Activated CD8-positive, alpha-beta T cell treated with anti-CD3 and anti-CD28 coated beads, Interleukin-2, amount 10 ng/mL, durations not matched to agents 7 days and 5 days (primary cell): Measurements from ENCODE around the gene B4GALT4. TPM values are rescaled to one million over a fixed set of nuclear protein-coding genes. Genes with fewer than 3 reads are reported as not detected.

ENCODE experiments used
- ATAC-seq: fragments of 150-1000 bp; cut with Tn5 transposase; one replicate; pipeline ENCODE4 v1.10.0; 2021; ENCODE audit warnings: moderate library complexity
- CTCF ChIA-PET: fragments of 350-600 bp; sonication (Branson Sonifier 250); formaldehyde crosslinking; loops from one replicate; lab custom pipeline; 2021; ENCODE audit warnings: antibody characterized with exemption; lab: Charles Lee
- POLR2A ChIA-PET: fragments of 350-600 bp; sonication (Branson Sonifier 250); formaldehyde crosslinking; loops from one replicate; lab custom pipeline; 2021; ENCODE audit warnings: antibody characterized with exemption; lab: Charles Lee
- DNase-seq: peaks from one replicate; pipeline ENCODE4 v3.0.0-alpha.2; 2020
- H3K27ac Mint-ChIP-seq: one replicate; pipeline ENCODE4 v1.8.0; 2021; ENCODE audit warnings: mild to moderate bottlenecking, mixed read lengths
- H3K27me3 Mint-ChIP-seq: one replicate; pipeline ENCODE4 v1.8.0; 2021; ENCODE audit warnings: low read depth, mixed read lengths
- H3K36me3 Mint-ChIP-seq: one replicate; pipeline ENCODE4 v1.8.0; 2021; ENCODE audit warnings: low read depth, mixed read lengths
- H3K4me1 Mint-ChIP-seq: one replicate; pipeline ENCODE4 v1.8.0; 2021; ENCODE audit warnings: low read depth, mixed read lengths
- H3K4me3 Mint-ChIP-seq: one replicate; pipeline ENCODE4 v1.8.0; 2021; ENCODE audit warnings: mild to moderate bottlenecking, mixed read lengths
- H3K9me3 Mint-ChIP-seq: one replicate; pipeline ENCODE4 v1.8.0; 2022; ENCODE audit warnings: mixed read lengths; ENCODE audit not compliant: insufficient read depth
- total RNA-seq, 2 experiments: library from RNA; stranded (reverse); gene quantifications; one replicate each; pipeline ENCODE4 v1.2.3, GENCODE V29; 2021

Gene B4GALT4
- total RNA-seq, 2 experiments from 2014 or later, result 16.3 to 16.4 TPM

DNA sequence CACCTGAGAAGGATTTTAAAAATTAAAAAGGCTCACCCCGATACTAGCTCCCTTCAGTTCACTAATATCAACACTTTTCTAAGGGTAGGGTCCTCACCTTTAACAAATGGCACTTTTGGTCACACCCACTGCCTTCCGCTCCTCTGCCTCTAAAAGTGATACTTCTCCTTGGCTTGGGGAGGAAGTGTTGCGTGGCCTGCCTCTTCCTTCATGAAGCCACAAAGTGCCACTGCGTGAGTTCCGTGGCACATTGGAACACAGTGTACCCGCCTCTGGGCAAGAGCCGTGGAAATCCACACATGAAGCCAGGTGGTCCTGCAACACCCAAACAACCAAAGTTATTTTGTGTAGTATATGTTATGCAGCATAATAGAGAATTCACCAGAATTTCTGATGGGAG lies 3.9 kb downstream of the B4GALT4 start:
- Mint-ChIP-seq H3K27ac (peak overlapping the region; percentile 74), H3K4me3 (peak overlapping the region; percentile 16), H3K9me3 (no peaks in the 10 kb centered on the region), H3K36me3 (peaks cover 50% of the 10 kb centered on the region), H3K4me1 (peaks cover 65% of the 10 kb centered on the region), H3K27me3 (no peaks in the 10 kb centered on the region)
- ChIA-PET CTCF (interaction anchor here (0.7 to 1.2 kb wide), 2 partner anchors 17 to 323 kb away, joined by 3 to 4 read pairs; no protein-coding TSS in a partner anchor), POLR2A (no interaction called here)
- DNase-seq, result no peak
- no peak for ATAC-seq

DNA sequence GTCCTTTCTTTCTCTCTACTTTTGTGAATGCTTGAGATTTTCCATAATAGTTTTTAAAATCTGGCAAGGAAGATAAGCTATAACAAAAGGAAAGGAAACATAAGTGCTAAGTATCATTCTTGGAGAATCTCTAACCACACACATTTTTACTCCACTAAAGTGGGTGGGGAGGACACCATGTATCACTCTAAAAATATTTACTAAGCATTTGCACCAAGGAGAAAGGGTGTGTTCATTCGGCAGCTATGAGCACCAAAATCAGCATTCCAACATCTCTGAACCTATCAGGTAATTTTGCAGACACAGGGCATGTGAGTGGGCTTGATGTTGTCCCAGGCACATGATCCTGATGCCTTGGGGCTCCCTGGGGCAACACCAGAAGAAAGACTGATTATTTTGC lies 5.5 kb downstream of the B4GALT4 start:
- Mint-ChIP-seq H3K27me3 (no peaks in the 10 kb centered on the region), H3K4me3 (no peak overlapping the region), H3K27ac (peak overlapping the region; percentile 57), H3K9me3 (no peaks in the 10 kb centered on the region), H3K36me3 (peaks cover 61% of the 10 kb centered on the region), H3K4me1 (peaks cover 60% of the 10 kb centered on the region)
- ChIA-PET POLR2A (no interaction called here), CTCF (interaction anchor here (1.2 kb wide), 1 partner anchor 8 kb away, joined by 3 read pairs; no protein-coding TSS in a partner anchor)
- DNase-seq, result no peak
- ATAC-seq, result no peak

DNA sequence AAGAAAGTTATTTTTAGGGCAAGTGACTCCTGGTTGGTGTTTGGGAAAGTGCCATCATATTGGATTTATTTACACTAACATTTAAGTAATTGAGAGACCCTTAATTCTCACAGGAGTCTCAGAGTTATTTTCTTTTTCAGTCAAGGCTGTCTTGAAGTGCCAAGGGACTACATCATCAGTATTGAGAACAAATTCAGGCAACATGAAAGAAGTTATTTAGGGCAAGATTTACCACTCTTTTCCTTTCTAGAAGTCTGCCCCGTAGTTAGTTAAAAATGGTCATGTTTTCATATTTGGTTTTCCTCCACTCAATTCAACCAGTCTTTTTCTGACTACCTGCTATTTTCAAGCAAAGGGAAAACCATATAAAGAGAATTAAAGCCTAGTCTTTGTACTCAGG lies 6.1 kb downstream of the B4GALT4 start:
- peak overlapping the region; percentile 57 for H3K27ac Mint-ChIP-seq
- no peaks in the 10 kb centered on the region for H3K27me3 Mint-ChIP-seq
- DNase-seq (no peak), ATAC-seq (no peak)
- ChIA-PET POLR2A (no interaction called here), CTCF (interaction anchor here (1.2 kb wide), 1 partner anchor 8 kb away, joined by 3 read pairs; no protein-coding TSS in a partner anchor)
- H3K4me3 Mint-ChIP-seq, result no peak overlapping the region
- no peaks in the 10 kb centered on the region for H3K9me3 Mint-ChIP-seq
- peaks cover 56% of the 10 kb centered on the region for H3K4me1 Mint-ChIP-seq
- peaks cover 66% of the 10 kb centered on the region for H3K36me3 Mint-ChIP-seq

DNA sequence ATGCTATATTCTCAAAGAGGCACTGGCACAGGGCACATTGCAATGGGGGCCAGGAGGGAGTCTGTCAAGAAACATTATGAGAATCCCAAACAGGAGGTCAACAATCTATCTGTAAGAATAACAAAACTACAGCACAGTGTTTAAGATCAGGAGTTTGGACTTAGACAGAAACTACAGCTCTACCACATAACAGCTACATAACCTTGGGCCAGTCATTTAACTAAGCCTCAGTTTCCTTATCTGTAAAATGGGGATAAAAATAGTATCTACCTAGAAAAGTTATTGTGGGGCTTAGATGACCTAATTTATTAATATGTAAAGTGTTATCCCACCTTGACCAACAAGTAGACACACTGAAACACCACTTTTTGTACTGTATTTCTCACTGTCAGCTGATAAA lies 9.9 kb downstream of the B4GALT4 start:
- no peak overlapping the region for H3K4me3 Mint-ChIP-seq
- H3K27ac Mint-ChIP-seq, result no peak overlapping the region
- POLR2A ChIA-PET, result interaction anchor here (1.2 kb wide), 1 partner anchor 10 kb away, joined by 4 read pairs; the partner anchor contains the start of gene B4GALT4
- peaks cover 27% of the 10 kb centered on the region for H3K4me1 Mint-ChIP-seq
- DNase-seq (no peak), ATAC-seq (no peak)
- H3K9me3 Mint-ChIP-seq, result no peaks in the 10 kb centered on the region
- H3K36me3 Mint-ChIP-seq, result peaks cover 77% of the 10 kb centered on the region
- no peaks in the 10 kb centered on the region for H3K27me3 Mint-ChIP-seq
- CTCF ChIA-PET, result interaction anchor here (0.9 to 1.9 kb wide), 5 partner anchors 10 to 122 kb away, joined by 3 to 13 read pairs (median 3); partner anchors contain the start of gene B4GALT4

DNA sequence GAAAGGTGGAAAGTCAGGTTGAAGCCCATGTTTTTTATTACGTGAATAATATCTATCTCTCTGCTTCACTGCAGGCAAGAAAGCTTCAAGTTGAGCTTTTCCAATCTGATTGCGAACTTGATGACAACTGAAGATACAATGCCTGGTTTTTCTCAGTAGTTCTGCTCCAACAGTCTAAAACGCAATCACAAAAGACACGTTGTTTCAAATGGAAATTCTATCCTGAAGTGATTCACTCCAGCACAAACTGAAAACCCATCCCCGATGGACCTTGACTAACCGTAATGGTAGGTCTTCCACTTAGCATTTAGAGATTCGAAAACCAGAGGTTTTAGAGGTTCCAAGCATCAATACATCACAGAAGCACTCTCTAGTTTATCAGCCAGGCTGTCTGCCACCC lies 10.6 kb downstream of the B4GALT4 start:
- H3K27me3 Mint-ChIP-seq, result no peaks in the 10 kb centered on the region
- no peak overlapping the region for H3K27ac Mint-ChIP-seq
- H3K4me1 Mint-ChIP-seq, result peaks cover 23% of the 10 kb centered on the region
- POLR2A ChIA-PET, result interaction anchor here (1.2 kb wide), 1 partner anchor 11 kb away, joined by 4 read pairs; the partner anchor contains the start of gene B4GALT4
- CTCF ChIA-PET, result interaction anchor here (1.1 to 1.9 kb wide), 2 partner anchors 11 to 18 kb away, joined by 3 to 13 read pairs; no protein-coding TSS in a partner anchor
- no peak overlapping the region for H3K4me3 Mint-ChIP-seq
- peaks cover 70% of the 10 kb centered on the region for H3K36me3 Mint-ChIP-seq
- no peaks in the 10 kb centered on the region for H3K9me3 Mint-ChIP-seq
- no peak for DNase-seq
- no peak for ATAC-seq

DNA sequence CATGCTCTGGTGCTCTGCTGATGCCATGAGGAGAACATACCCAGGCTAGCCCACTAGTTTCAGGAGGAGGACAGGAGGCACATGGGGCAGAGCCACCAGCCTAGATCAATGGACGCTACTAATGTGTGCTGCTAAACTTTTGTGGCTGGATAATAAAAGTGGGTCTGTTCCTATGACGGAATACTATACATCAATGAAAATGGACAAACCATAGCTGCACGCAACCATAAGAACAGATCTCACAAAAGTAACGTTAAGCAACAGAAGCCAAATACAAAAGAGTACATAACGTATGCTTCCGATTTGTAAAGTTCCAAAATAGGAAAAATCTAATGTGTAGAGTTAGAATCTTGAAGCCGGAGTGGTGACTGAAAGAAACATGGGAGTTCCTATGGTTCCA lies 11.5 kb downstream of the B4GALT4 start:
- no peaks in the 10 kb centered on the region for H3K27me3 Mint-ChIP-seq
- peaks cover 19% of the 10 kb centered on the region for H3K4me1 Mint-ChIP-seq
- ChIA-PET CTCF (no interaction called here), POLR2A (no interaction called here)
- no peak overlapping the region for H3K27ac Mint-ChIP-seq
- peaks cover 64% of the 10 kb centered on the region for H3K36me3 Mint-ChIP-seq
- ATAC-seq, result no peak
- no peaks in the 10 kb centered on the region for H3K9me3 Mint-ChIP-seq
- H3K4me3 Mint-ChIP-seq, result no peak overlapping the region
- DNase-seq, result no peak

DNA sequence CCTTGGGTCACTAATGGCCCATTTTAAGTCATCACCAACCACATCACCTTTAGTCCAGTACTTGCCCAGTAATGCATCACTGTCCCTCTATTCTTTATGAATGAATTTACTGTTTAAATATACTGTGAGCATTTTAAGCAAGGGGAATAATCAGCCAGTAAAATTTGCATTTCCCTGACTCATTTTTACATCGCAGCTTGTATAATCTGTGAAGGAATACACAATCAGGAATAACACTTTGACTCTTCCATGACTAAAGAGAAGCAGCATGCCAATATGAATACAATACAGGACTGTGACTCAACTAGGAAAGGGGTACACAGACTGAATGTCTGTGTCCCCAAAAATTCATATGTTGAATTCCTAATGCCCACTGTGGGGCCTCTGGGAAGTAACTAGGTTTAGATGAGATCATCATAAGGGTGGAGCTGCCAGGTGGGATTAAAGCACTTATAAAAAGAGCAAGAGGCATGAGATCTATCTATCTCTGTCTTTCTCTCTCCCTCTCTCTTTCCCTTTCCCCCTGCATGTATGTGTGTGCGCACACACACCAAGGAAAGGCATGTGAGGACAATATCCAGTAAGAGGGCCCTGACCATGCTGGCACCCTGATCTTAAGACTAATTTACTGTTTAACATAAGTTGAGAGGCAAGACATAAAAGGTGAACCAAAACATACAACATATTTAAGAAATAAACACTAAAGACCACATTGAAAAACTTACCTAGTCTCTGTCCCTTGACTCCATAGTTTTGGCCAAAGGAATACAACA lies 12.1 kb downstream of the B4GALT4 start:
- no peak overlapping the region for H3K27ac Mint-ChIP-seq
- CTCF ChIA-PET, result no interaction called here
- no peak for ATAC-seq

DNA sequence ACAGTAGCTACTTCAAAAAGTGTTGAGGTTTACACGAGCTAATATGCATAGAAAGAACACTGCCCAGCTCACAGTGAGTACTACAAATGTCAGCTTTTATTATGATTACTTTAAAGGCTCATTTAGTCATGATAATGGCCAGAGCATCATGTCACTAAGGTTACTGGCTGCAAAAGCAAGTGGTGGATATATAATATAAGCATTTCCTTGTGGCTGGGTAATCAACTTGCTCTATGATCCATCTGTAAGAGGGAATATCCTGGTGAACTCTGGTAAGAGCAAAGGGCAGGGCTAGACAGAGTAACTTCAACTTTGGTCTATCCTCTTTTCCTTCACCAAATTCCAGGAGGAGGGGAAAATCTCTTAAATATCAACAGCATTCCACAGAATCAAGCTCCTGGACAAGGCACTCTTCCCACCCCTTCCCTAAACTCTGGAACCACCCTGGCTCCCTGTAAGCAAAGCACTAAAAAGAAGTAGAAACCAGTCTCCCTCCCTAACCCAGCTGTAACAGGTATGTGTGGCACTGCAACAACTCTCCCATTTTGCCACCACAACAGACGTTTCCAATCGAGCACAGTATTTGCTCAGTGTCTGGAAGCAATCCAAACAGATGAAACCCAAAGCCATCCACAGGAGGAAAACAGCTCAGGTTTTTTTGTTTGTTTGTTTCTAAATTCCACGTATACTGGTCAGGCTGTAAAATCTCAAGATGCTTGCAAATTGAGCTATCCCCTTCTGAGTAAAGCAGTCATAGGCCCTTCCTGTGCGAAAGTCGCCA lies 13.4 kb downstream of the B4GALT4 start:
- no peak overlapping the region for H3K4me3 Mint-ChIP-seq
- peak overlapping the region; percentile 23 for H3K27ac Mint-ChIP-seq
- ChIA-PET POLR2A (no interaction called here), CTCF (interaction anchor here (1.0 to 2.2 kb wide), 2 partner anchors 8 to 14 kb away, joined by 3 to 12 read pairs; partner anchors contain the start of gene B4GALT4)
- no peaks in the 10 kb centered on the region for H3K9me3 Mint-ChIP-seq
- H3K36me3 Mint-ChIP-seq, result peaks cover 64% of the 10 kb centered on the region
- H3K4me1 Mint-ChIP-seq, result peaks cover 17% of the 10 kb centered on the region
- no peaks in the 10 kb centered on the region for H3K27me3 Mint-ChIP-seq
- no peak for ATAC-seq
- no peak for DNase-seq

More for the DNA sequence above, 12.1 kb downstream of the B4GALT4 start:
- Mint-ChIP-seq H3K27me3 (no peaks in the 10 kb centered on the region), H3K36me3 (peaks cover 67% of the 10 kb centered on the region), H3K9me3 (no peaks in the 10 kb centered on the region), H3K4me1 (peaks cover 19% of the 10 kb centered on the region), H3K4me3 (no peak overlapping the region)
- DNase-seq, result no peak
- POLR2A ChIA-PET, result no interaction called here

DNA sequence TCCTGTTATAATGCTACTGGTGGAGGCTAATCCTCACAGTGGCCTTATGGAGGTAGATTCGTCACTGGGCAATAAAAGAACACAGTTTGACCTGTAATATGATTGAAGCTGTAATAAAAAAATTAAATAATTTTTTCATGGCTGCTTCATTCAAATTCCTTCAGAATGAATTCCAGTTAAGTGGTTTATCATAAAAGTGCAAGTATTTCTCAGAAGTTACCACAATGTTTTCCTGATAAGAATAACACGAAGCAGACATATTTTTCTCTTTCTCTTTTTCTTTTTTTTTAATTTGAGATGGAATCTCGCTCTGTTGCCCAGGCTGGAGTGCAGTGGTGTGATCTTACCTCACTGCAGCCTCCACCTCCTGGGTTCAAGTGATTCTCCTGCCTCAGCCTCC lies 15.6 kb downstream of the B4GALT4 start:
- H3K27ac Mint-ChIP-seq, result no peak overlapping the region
- DNase-seq (no peak), ATAC-seq (no peak)
- H3K9me3 Mint-ChIP-seq, result no peaks in the 10 kb centered on the region
- POLR2A ChIA-PET, result no interaction called here
- no peak overlapping the region for H3K4me3 Mint-ChIP-seq
- peaks cover 63% of the 10 kb centered on the region for H3K36me3 Mint-ChIP-seq
- CTCF ChIA-PET, result interaction anchor here (2.3 kb wide), 1 partner anchor 16 kb away, joined by 7 read pairs; no protein-coding TSS in a partner anchor
- no peaks in the 10 kb centered on the region for H3K27me3 Mint-ChIP-seq
- peaks cover 9% of the 10 kb centered on the region for H3K4me1 Mint-ChIP-seq

DNA sequence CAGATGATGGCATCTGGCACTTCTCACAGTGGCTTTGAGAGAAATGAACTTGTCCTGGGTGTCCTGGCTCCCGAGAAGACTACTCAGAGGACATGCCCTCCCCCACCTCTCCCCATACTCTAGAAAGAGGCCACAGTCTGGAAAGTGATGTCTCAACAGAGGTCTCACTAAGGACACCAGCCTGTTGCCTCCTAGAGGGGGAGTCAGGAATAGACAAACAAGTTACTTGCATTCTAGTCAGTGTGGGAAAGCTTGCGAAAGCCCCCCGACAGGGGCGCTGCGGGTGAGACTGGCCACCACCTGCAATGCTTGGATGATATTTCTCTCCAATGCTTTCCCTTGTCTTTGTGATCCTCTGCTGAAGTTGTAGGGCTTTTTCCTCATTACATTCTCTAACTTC lies 17.2 kb downstream of the B4GALT4 start:
- ChIA-PET POLR2A (interaction anchor here (1.8 kb wide), 1 partner anchor 17 kb away, joined by 5 read pairs; the partner anchor contains the start of gene B4GALT4), CTCF (interaction anchor here (1.0 to 2.3 kb wide), 2 partner anchors 18 to 339 kb away, joined by 3 to 7 read pairs; no protein-coding TSS in a partner anchor)
- ATAC-seq (no peak), DNase-seq (no peak)
- Mint-ChIP-seq H3K9me3 (no peaks in the 10 kb centered on the region), H3K27ac (no peak overlapping the region), H3K36me3 (peaks cover 59% of the 10 kb centered on the region), H3K4me1 (peaks cover 20% of the 10 kb centered on the region), H3K4me3 (no peak overlapping the region), H3K27me3 (no peaks in the 10 kb centered on the region)

DNA sequence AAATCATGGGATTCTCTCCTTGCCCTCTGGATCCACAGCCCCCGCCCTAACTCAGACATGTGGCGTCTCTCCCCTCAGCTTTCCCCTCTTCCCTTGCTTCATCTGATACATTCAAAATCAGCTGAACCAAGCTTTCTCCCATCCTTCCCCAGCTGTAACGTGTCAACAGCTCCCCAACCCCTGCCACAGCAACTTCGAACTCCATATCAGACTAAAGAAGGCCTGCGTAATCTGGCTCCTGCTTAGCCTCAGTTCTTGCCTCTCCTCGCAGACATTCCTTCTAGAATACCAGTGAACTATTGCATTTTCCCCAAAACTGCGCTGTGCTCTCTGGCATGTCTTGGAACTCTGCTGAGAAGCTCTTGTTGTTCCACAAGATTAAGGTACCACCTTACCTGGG lies 18.3 kb downstream of the B4GALT4 start:
- peaks cover 21% of the 10 kb centered on the region for H3K4me1 Mint-ChIP-seq
- peak overlapping the region; percentile 36 for H3K27ac Mint-ChIP-seq

More for the DNA sequence above, 18.3 kb downstream of the B4GALT4 start:
- no peak for DNase-seq
- ChIA-PET CTCF (interaction anchor here (0.7 kb wide), 1 partner anchor 19 kb away, joined by 3 read pairs; the partner anchor contains the start of gene B4GALT4), POLR2A (interaction anchor here (1.8 kb wide), 1 partner anchor 18 kb away, joined by 5 read pairs; the partner anchor contains the start of gene B4GALT4)
- ATAC-seq, result no peak
- no peaks in the 10 kb centered on the region for H3K9me3 Mint-ChIP-seq
- peaks cover 55% of the 10 kb centered on the region for H3K36me3 Mint-ChIP-seq
- no peak overlapping the region for H3K4me3 Mint-ChIP-seq
- no peaks in the 10 kb centered on the region for H3K27me3 Mint-ChIP-seq
